Duodenal mucosa (tissue), 2 donors: ENCODE data around the gene SUSD6.

ENCODE experiments used
- H3K27ac ChIP-seq: one replicate; pipeline ENCODE4 v1.7.0; 2013; ENCODE audit warnings: low read depth, low read length
- H3K27me3 ChIP-seq, 2 donors: one replicate each; pipeline ENCODE4 v1.7.0; 2013; ENCODE audit warnings: low read length in 2 of 2, control low read depth in 1 of 2; ENCODE audit not compliant: insufficient read depth in 2 of 2, control insufficient read depth in 1 of 2
- H3K36me3 ChIP-seq, 2 donors: one replicate each; pipeline ENCODE4 v1.7.0; 2013; ENCODE audit warnings: low read length in 2 of 2, control low read depth in 1 of 2; ENCODE audit not compliant: insufficient read depth in 2 of 2, control insufficient read depth in 1 of 2
- H3K4me1 ChIP-seq, 2 donors: one replicate each; pipeline ENCODE4 v1.7.0; 2013; ENCODE audit warnings: low read length in 2 of 2, control low read depth in 1 of 2; ENCODE audit not compliant: insufficient read depth in 2 of 2, control insufficient read depth in 1 of 2
- H3K4me3 ChIP-seq, 2 donors: one replicate each; pipeline ENCODE4 v1.7.0; 2013; ENCODE audit warnings: low read length in 2 of 2, low read depth in 1 of 2
- H3K9ac ChIP-seq, 2 donors: one replicate each; pipeline ENCODE4 v1.7.0; 2013; ENCODE audit warnings: low read length in 2 of 2, low read depth in 1 of 2
- H3K9me3 ChIP-seq, 2 donors: one replicate each; pipeline ENCODE4 v1.7.0; 2013; ENCODE audit warnings: low read length in 2 of 2, control low read depth in 1 of 2; ENCODE audit not compliant: control insufficient read depth in 1 of 2

SUSD6 gene

GRCh38 chr14:69750495-69750894 lies 139.1 kb downstream of the SUSD6 start:
- Histone ChIP-seq H3K9me3 (no peaks in the 10 kb centered on the region), H3K4me1 (peaks cover 7 to 18% of the 10 kb centered on the region in 2 donors), H3K9ac (no peak overlapping the region), H3K4me3 (no peak overlapping the region), H3K27ac (no peak overlapping the region), H3K36me3 (no peaks in the 10 kb centered on the region), H3K27me3 (no peaks in the 10 kb centered on the region)

- Histone ChIP-seq H3K27me3 (no peaks in the 10 kb centered on the region), H3K36me3 (no peaks in the 10 kb centered on the region), H3K9me3 (no peaks in the 10 kb centered on the region), H3K4me3 (no peak overlapping the region), H3K4me1 (peaks cover 14 to 28% of the 10 kb centered on the region in 2 donors), H3K27ac (no peak overlapping the region), H3K9ac (no peak overlapping the region)
Observed at GRCh38 chr14:69752773-69753172, 141.4 kb downstream of the SUSD6 start.

GRCh38 chr14:69753860-69754259 lies 142.5 kb downstream of the SUSD6 start:
- Histone ChIP-seq H3K9me3 (no peaks in the 10 kb centered on the region), H3K4me1 (peaks cover 14 to 28% of the 10 kb centered on the region in 2 donors), H3K4me3 (no peak overlapping the region), H3K27me3 (no peaks in the 10 kb centered on the region), H3K9ac (no peak overlapping the region), H3K27ac (no peak overlapping the region), H3K36me3 (no peaks in the 10 kb centered on the region)

- no peak overlapping the region for H3K4me3 ChIP-seq
- no peaks in the 10 kb centered on the region for H3K9me3 ChIP-seq
- H3K27me3 ChIP-seq = no peaks in the 10 kb centered on the region
- peaks cover 14 to 28% of the 10 kb centered on the region in 2 donors for H3K4me1 ChIP-seq
- no peak overlapping the region for H3K27ac ChIP-seq
- no peaks in the 10 kb centered on the region for H3K36me3 ChIP-seq
- no peak overlapping the region for H3K9ac ChIP-seq
Observed at GRCh38 chr14:69754487-69754886, 143.1 kb downstream of the SUSD6 start.

GRCh38 chr14:69755296-69755695 lies 143.9 kb downstream of the SUSD6 start:
- H3K27me3 ChIP-seq = no peaks in the 10 kb centered on the region
- H3K27ac ChIP-seq = peak overlapping the region; percentile 77
- peak overlapping the region in 1 of 2 donors; percentile 51 for H3K9ac ChIP-seq
- peak overlapping the region in 1 of 2 donors; percentile 29 for H3K4me3 ChIP-seq
- H3K9me3 ChIP-seq = no peaks in the 10 kb centered on the region
- H3K36me3 ChIP-seq = no peaks in the 10 kb centered on the region
- H3K4me1 ChIP-seq = peaks cover 14 to 20% of the 10 kb centered on the region in 2 donors

- no peaks in the 10 kb centered on the region for H3K9me3 ChIP-seq
- no peaks in the 10 kb centered on the region for H3K27me3 ChIP-seq
- peak overlapping the region in 1 of 2 donors; percentile 29 for H3K4me3 ChIP-seq
- H3K36me3 ChIP-seq = no peaks in the 10 kb centered on the region
- peak overlapping the region in 1 of 2 donors; percentile 51 for H3K9ac ChIP-seq
- H3K4me1 ChIP-seq = peaks cover 11 to 16% of the 10 kb centered on the region in 2 donors
- peak overlapping the region; percentile 77 for H3K27ac ChIP-seq
Observed at GRCh38 chr14:69755784-69756183, 144.4 kb downstream of the SUSD6 start.

GRCh38 chr14:69756298-69756697 lies 144.9 kb downstream of the SUSD6 start:
- Histone ChIP-seq H3K4me1 (peaks cover 11 to 16% of the 10 kb centered on the region in 2 donors), H3K27ac (peak overlapping the region; percentile 43), H3K27me3 (no peaks in the 10 kb centered on the region), H3K9ac (no peak overlapping the region), H3K9me3 (no peaks in the 10 kb centered on the region), H3K36me3 (no peaks in the 10 kb centered on the region), H3K4me3 (no peak overlapping the region)

GRCh38 chr14:69760810-69761209 lies 149.4 kb downstream of the SUSD6 start:
- H3K36me3 ChIP-seq = no peaks in the 10 kb centered on the region
- peaks cover 3 to 7% of the 10 kb centered on the region in 2 donors for H3K4me1 ChIP-seq
- no peak overlapping the region for H3K4me3 ChIP-seq
- H3K9me3 ChIP-seq = no peaks in the 10 kb centered on the region
- no peak overlapping the region for H3K27ac ChIP-seq
- H3K27me3 ChIP-seq = no peaks in the 10 kb centered on the region
- no peak overlapping the region for H3K9ac ChIP-seq

- peaks cover 6 to 9% of the 10 kb centered on the region in 2 donors for H3K36me3 ChIP-seq
- H3K27ac ChIP-seq = no peak overlapping the region
- no peaks in the 10 kb centered on the region for H3K27me3 ChIP-seq
- no peak overlapping the region for H3K9ac ChIP-seq
- H3K4me1 ChIP-seq = peaks cover 9 to 14% of the 10 kb centered on the region in 2 donors
- no peak overlapping the region for H3K4me3 ChIP-seq
- H3K9me3 ChIP-seq = peaks cover 0 to 4% of the 10 kb centered on the region in 2 donors
Observed at GRCh38 chr14:69763761-69764510, 152.5 kb downstream of the SUSD6 start.
